Osteocyte (in vitro differentiated cells): ENCODE data around the gene KNTC1. TPM values are rescaled to one million over a fixed set of nuclear protein-coding genes. Genes with fewer than 3 reads are reported as not detected.

Experiments used
- DNase-seq: peaks from one replicate; pipeline ENCODE4 v3.0.0; 2021; ENCODE audit warnings: mixed read lengths; ENCODE audit not compliant: unreplicated experiment; ENCODE audit errors: extremely low spot score
- H3K27ac Mint-ChIP-seq: one replicate; pipeline ENCODE4 v1.8.0; 2021; ENCODE audit warnings: mild to moderate bottlenecking, mixed read lengths; ENCODE audit not compliant: unreplicated experiment
- H3K27me3 Mint-ChIP-seq: one replicate; pipeline ENCODE4 v1.8.0; 2021; ENCODE audit warnings: mixed read lengths; ENCODE audit not compliant: unreplicated experiment
- H3K36me3 Mint-ChIP-seq: one replicate; pipeline ENCODE4 v1.8.0; 2021; ENCODE audit warnings: mixed read lengths; ENCODE audit not compliant: unreplicated experiment
- H3K4me1 Mint-ChIP-seq: one replicate; pipeline ENCODE4 v1.8.0; 2021; ENCODE audit warnings: mixed read lengths; ENCODE audit not compliant: unreplicated experiment
- H3K4me3 Mint-ChIP-seq: one replicate; pipeline ENCODE4 v1.8.0; 2021; ENCODE audit warnings: mild to moderate bottlenecking, moderate library complexity, mixed read lengths; ENCODE audit not compliant: unreplicated experiment
- H3K9me3 Mint-ChIP-seq: one replicate; pipeline ENCODE4 v1.8.0; 2021; ENCODE audit warnings: mixed read lengths; ENCODE audit not compliant: unreplicated experiment
- CTCF ChIP-seq: fragments of 200-600 bp; sonication (generic); IDR thresholded peaks from 2 replicates; pipeline ENCODE4 v1.5.0; 2021; ENCODE audit warnings: antibody characterized with exemption, mild to moderate bottlenecking, moderate library complexity
- total RNA-seq: library from RNA; stranded (reverse); gene quantifications from 2 replicates; pipeline ENCODE4 v1.2.1, GENCODE V29; 2021

Gene KNTC1
- total RNA-seq, 1 donor from 2014 or later, result 14.1 TPM

GRCh38 chr12:122672515-122672914 lies 145.5 kb downstream of the KNTC1 start:
- H3K36me3 Mint-ChIP-seq, result no peaks in the 10 kb centered on the region

More at GRCh38 chr12:122672515-122672914, 145.5 kb downstream of the KNTC1 start:
- H3K27ac Mint-ChIP-seq, result no peak overlapping the region
- peaks cover 7% of the 10 kb centered on the region for H3K4me1 Mint-ChIP-seq
- no peak overlapping the region for H3K4me3 Mint-ChIP-seq
- H3K9me3 Mint-ChIP-seq, result no peaks in the 10 kb centered on the region
- TF ChIP-seq CTCF, result no peak
- peaks cover 3% of the 10 kb centered on the region for H3K27me3 Mint-ChIP-seq
- no peak for DNase-seq

Other genes starting within 250 kb of the KNTC1 start
- gene CLIP1, start 104.6 kb upstream of the KNTC1 start, total RNA-seq, result 100.0 and 103 TPM in 2 replicates
- 27.6 and 28.0 TPM in 2 replicates for gene ZCCHC8, start 26.3 kb upstream of the KNTC1 start, total RNA-seq
- gene RSRC2, start 313 bp upstream of the KNTC1 start, total RNA-seq, result 64.9 and 67.9 TPM in 2 replicates
- not detected in 2 replicates for gene HCAR2, start 176.1 kb downstream of the KNTC1 start, total RNA-seq
- not detected in 2 replicates for gene HCAR3, start 189.6 kb downstream of the KNTC1 start, total RNA-seq
- 0.21 and 0.37 TPM in 2 replicates for gene HCAR1, start 203.6 kb downstream of the KNTC1 start, total RNA-seq
- gene DENR, start 225.6 kb downstream of the KNTC1 start, total RNA-seq, result 50.2 and 51.9 TPM in 2 replicates
- gene CCDC62, start 247.3 kb downstream of the KNTC1 start, total RNA-seq, result 0.27 and 0.34 TPM in 2 replicates